ENCODE data around the gene IL12B.

The IL12B gene

GRCh38 chr5:159332800-159333544, 2.7 kb upstream of the IL12B start:
- peaks cover 23% of the 10 kb centered on the region for H3K4me1 ChIP-seq (ENCODE audit: insufficient read depth, low read length, severe bottlenecking)
- H3K9me3 ChIP-seq (ENCODE audit: low read length) = no peaks in the 10 kb centered on the region
- H2AFZ ChIP-seq (ENCODE audit: low read length) = no peak overlapping the region
- no peaks in the 10 kb centered on the region for H3K27me3 ChIP-seq (ENCODE audit: insufficient read depth, low read length)
- H3K27ac ChIP-seq (ENCODE audit: low read depth, low read length, poor library complexity, severe bottlenecking) = no peak overlapping the region
- H3K9ac ChIP-seq (ENCODE audit: low read length) = no peak overlapping the region
- H3K36me3 ChIP-seq (ENCODE audit: insufficient read depth, low read length) = no peaks in the 10 kb centered on the region
- H3K79me2 ChIP-seq (ENCODE audit: insufficient read depth, low read length) = no peaks in the 10 kb centered on the region
- H3K9me2 ChIP-seq (ENCODE audit: low read depth, low read length) = no peaks in the 10 kb centered on the region
- no peak overlapping the region for H3K4me3 ChIP-seq (ENCODE audit: low read depth, low read length, poor library complexity, severe bottlenecking)
- no peaks in the 10 kb centered on the region for H3F3A ChIP-seq (ENCODE audit: insufficient read depth, low read length)
- TF ChIP-seq CTCF (IDR thresholded peaks at IDR 0.05; ENCODE audit: low read length) = no peak
- no peak for TF ChIP-seq EZH2 (IDR thresholded peaks at IDR 0.05; ENCODE audit: borderline replicate concordance, low read length)
- H4K20me1 ChIP-seq (ENCODE audit: insufficient read depth, low read length) = no peaks in the 10 kb centered on the region
- peak overlapping the region; percentile 21; the same call in 1 of the 2 replicates for H3K4me2 ChIP-seq (ENCODE audit: low read length)

GRCh38 chr5:159331093-159331973, 1.0 kb upstream of the IL12B start:
- TF ChIP-seq CTCF (IDR thresholded peaks at IDR 0.05; ENCODE audit: low read length) = peak; percentile 89
- no peak for TF ChIP-seq EZH2 (IDR thresholded peaks at IDR 0.05; ENCODE audit: borderline replicate concordance, low read length)
- Histone ChIP-seq H3K4me1 (ENCODE audit: insufficient read depth, low read length, severe bottlenecking) (peaks cover 23% of the 10 kb centered on the region), H4K20me1 (ENCODE audit: insufficient read depth, low read length) (no peaks in the 10 kb centered on the region), H3K9ac (ENCODE audit: low read length) (peak overlapping the region; percentile 53; the same call in 1 of the 2 replicates), H3K4me3 (ENCODE audit: low read depth, low read length, poor library complexity, severe bottlenecking) (peak overlapping the region; percentile 60), H3F3A (ENCODE audit: insufficient read depth, low read length) (no peaks in the 10 kb centered on the region), H3K36me3 (ENCODE audit: insufficient read depth, low read length) (no peaks in the 10 kb centered on the region), H3K9me3 (ENCODE audit: low read length) (no peaks in the 10 kb centered on the region), H3K27me3 (ENCODE audit: insufficient read depth, low read length) (peaks cover 1% of the 10 kb centered on the region; the same call in 1 of the 2 replicates), H3K79me2 (ENCODE audit: insufficient read depth, low read length) (no peaks in the 10 kb centered on the region), H3K9me2 (ENCODE audit: low read depth, low read length) (no peaks in the 10 kb centered on the region), H3K4me2 (ENCODE audit: low read length) (peak overlapping the region; percentile 72), H2AFZ (ENCODE audit: low read length) (peak overlapping the region; percentile 36; the same call in 1 of the 2 replicates), H3K27ac (ENCODE audit: low read depth, low read length, poor library complexity, severe bottlenecking) (no peak overlapping the region)

- H3K9me2 ChIP-seq (ENCODE audit: low read depth, low read length) = no peaks in the 10 kb centered on the region
- TF ChIP-seq EZH2 (IDR thresholded peaks at IDR 0.05; ENCODE audit: borderline replicate concordance, low read length) (no peak), CTCF (IDR thresholded peaks at IDR 0.05; ENCODE audit: low read length) (no peak)
- H4K20me1 ChIP-seq (ENCODE audit: insufficient read depth, low read length) = no peaks in the 10 kb centered on the region
- peaks cover 3% of the 10 kb centered on the region; the same call in 1 of the 2 replicates for H3K27me3 ChIP-seq (ENCODE audit: insufficient read depth, low read length)
- H3K9me3 ChIP-seq (ENCODE audit: low read length) = no peaks in the 10 kb centered on the region
- H3K36me3 ChIP-seq (ENCODE audit: insufficient read depth, low read length) = no peaks in the 10 kb centered on the region
- H3F3A ChIP-seq (ENCODE audit: insufficient read depth, low read length) = no peaks in the 10 kb centered on the region
- no peak overlapping the region for H3K27ac ChIP-seq (ENCODE audit: low read depth, low read length, poor library complexity, severe bottlenecking)
- H3K4me3 ChIP-seq (ENCODE audit: low read depth, low read length, poor library complexity, severe bottlenecking) = no peak overlapping the region
- H3K79me2 ChIP-seq (ENCODE audit: insufficient read depth, low read length) = no peaks in the 10 kb centered on the region
- H3K4me2 ChIP-seq (ENCODE audit: low read length) = no peak overlapping the region
- H3K9ac ChIP-seq (ENCODE audit: low read length) = no peak overlapping the region
- H3K4me1 ChIP-seq (ENCODE audit: insufficient read depth, low read length, severe bottlenecking) = no peaks in the 10 kb centered on the region
- H2AFZ ChIP-seq (ENCODE audit: low read length) = no peak overlapping the region
These were observed 5.3 kb downstream of the IL12B start for GRCh38 chr5:159324986-159325385.
